ENCODE measurements around the gene PNPT1. TPM values are rescaled to one million over a fixed set of nuclear protein-coding genes. Genes with fewer than 3 reads are reported as not detected.

PNPT1 gene
- total RNA-seq, 1 donor from 2014 or later = 14.9 TPM

- DNase-seq (ENCODE audit: low read depth) = no peak
- TF ChIP-seq CTCF (conservative IDR thresholded peaks at IDR 0.05; ENCODE audit: low read depth, low read length) = no peak
- no peak overlapping the region for H3K4me3 ChIP-seq (ENCODE audit: low read depth, low read length)
These were observed 40.4 kb downstream of the PNPT1 start for GRCh38 chr2:55653255-55653654.

- no peak for TF ChIP-seq CTCF (conservative IDR thresholded peaks at IDR 0.05; ENCODE audit: low read depth, low read length)
- no peak for DNase-seq (ENCODE audit: low read depth)
- no peak overlapping the region for H3K4me3 ChIP-seq (ENCODE audit: low read depth, low read length)
These were observed 44.4 kb downstream of the PNPT1 start for GRCh38 chr2:55649211-55649610.

- no peak overlapping the region for H3K4me3 ChIP-seq (ENCODE audit: low read depth, low read length)
These were observed 56.8 kb downstream of the PNPT1 start for GRCh38 chr2:55636831-55637230.

GRCh38 chr2:55628931-55629330 is 64.7 kb downstream of the PNPT1 start:
- no peak for DNase-seq (ENCODE audit: low read depth)
- H3K4me3 ChIP-seq (ENCODE audit: low read depth, low read length) = no peak overlapping the region
- TF ChIP-seq CTCF (conservative IDR thresholded peaks at IDR 0.05; ENCODE audit: low read depth, low read length) = no peak

More at GRCh38 chr2:55636831-55637230, 56.8 kb downstream of the PNPT1 start:
- DNase-seq (ENCODE audit: low read depth) = no peak
- TF ChIP-seq CTCF (conservative IDR thresholded peaks at IDR 0.05; ENCODE audit: low read depth, low read length) = no peak

- TF ChIP-seq CTCF (conservative IDR thresholded peaks at IDR 0.05; ENCODE audit: low read depth, low read length) = no peak
- no peak for DNase-seq (ENCODE audit: low read depth)
- H3K4me3 ChIP-seq (ENCODE audit: low read depth, low read length) = no peak overlapping the region
These were observed 65.7 kb downstream of the PNPT1 start for GRCh38 chr2:55627915-55628314.

GRCh38 chr2:55621802-55622201 is 71.8 kb downstream of the PNPT1 start:
- no peak for DNase-seq (ENCODE audit: low read depth)
- TF ChIP-seq CTCF (conservative IDR thresholded peaks at IDR 0.05; ENCODE audit: low read depth, low read length) = no peak
- H3K4me3 ChIP-seq (ENCODE audit: low read depth, low read length) = no peak overlapping the region

GRCh38 chr2:55620123-55620779 is 73.4 kb downstream of the PNPT1 start:
- TF ChIP-seq CTCF (conservative IDR thresholded peaks at IDR 0.05; ENCODE audit: low read depth, low read length) = peak; percentile 61
- H3K4me3 ChIP-seq (ENCODE audit: low read depth, low read length) = peak overlapping the region; percentile 95
- DNase-seq (ENCODE audit: low read depth) = no peak

All from epithelial cell of proximal tubule (primary cell).